K562 (cell line): Measurements from ENCODE around the gene ANO8. TPM values are rescaled to one million over a fixed set of nuclear protein-coding genes. Genes with fewer than 3 reads are reported as not detected.
A peak's percentile ranks its signal among the peaks of the same experiment; 100 is the strongest.

Source experiments
- polyA plus RNA-seq, 8 experiments: library from polyadenylated mRNA; depleted of rRNA in 4 of 8; stranded (reverse) in 5 of 8; unstranded in 3 of 8; fragments of >200 nt; fragmentation: Nextera tagmentation in 2 of 8; fragmentation: Illumina TruSeq in 1 of 8; extraction: Ambion mirVana in 2 of 8; extraction: Trizol in 1 of 8; gene quantifications; 2 replicates each; pipeline versions ENCODE4 v1.2.1 to v1.2.3, GENCODE V29; 2011 to 2014; ENCODE audit warnings: inconsistent platforms in 1 of 8, missing spikeins in 1 of 8
- total RNA-seq, 7 experiments: library from RNA; depleted of rRNA in 6 of 7; stranded (reverse); fragments of >200 nt in 6 of 7; fragmentation: Illumina TruSeq in 2 of 7; extraction: Trizol in 2 of 7; gene quantifications; 2 replicates each; pipeline versions ENCODE4 v1.2.1 to v1.2.3, GENCODE V29; 2011 to 2021; ENCODE audit warnings: low replicate concordance in 1 of 7
- TF ChIP-seq, protein P1 (sequence below): fragments of 200-800 bp; sonication (Bioruptor generic); IDR thresholded peaks from 2 replicates; pipeline ENCODE4 v1.6.1; 2016; ENCODE audit warnings: missing genetic modification characterization, missing compliant biosample characterization
- TF ChIP-seq, protein P2 (sequence below): IDR thresholded peaks from 3 replicates; pipeline ENCODE4 v1.6.1; 2011; ENCODE audit warnings: borderline replicate concordance, mild to moderate bottlenecking, moderate library complexity; ENCODE audit not compliant: insufficient read length; ENCODE audit errors: extremely low read depth

Gene ANO8
- total and polyA plus RNA-seq, 9 of the 15 experiments (the other 6 are each of a cell fraction or from before 2014, with no cell fraction given) = 0.07 to 7.6 (median 2.3) TPM; not detected in 1

DNA sequence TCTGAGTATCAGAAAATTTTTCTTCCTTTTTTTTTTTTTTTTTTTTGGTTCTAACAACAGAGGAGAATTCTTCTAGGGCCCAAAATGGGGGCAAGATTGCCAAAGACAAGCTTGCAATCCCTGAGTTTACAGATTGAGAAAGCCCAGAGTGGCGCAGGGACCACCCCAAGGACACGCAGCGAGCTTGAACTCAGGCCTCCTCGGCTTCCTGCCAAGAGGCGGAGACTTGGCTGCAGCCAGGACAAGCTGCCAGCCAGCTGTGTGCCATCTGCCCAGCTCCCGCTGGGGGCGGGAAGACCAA is 29.5 kb downstream of the ANO8 start (continued):
- TF ChIP-seq, protein P1, sequence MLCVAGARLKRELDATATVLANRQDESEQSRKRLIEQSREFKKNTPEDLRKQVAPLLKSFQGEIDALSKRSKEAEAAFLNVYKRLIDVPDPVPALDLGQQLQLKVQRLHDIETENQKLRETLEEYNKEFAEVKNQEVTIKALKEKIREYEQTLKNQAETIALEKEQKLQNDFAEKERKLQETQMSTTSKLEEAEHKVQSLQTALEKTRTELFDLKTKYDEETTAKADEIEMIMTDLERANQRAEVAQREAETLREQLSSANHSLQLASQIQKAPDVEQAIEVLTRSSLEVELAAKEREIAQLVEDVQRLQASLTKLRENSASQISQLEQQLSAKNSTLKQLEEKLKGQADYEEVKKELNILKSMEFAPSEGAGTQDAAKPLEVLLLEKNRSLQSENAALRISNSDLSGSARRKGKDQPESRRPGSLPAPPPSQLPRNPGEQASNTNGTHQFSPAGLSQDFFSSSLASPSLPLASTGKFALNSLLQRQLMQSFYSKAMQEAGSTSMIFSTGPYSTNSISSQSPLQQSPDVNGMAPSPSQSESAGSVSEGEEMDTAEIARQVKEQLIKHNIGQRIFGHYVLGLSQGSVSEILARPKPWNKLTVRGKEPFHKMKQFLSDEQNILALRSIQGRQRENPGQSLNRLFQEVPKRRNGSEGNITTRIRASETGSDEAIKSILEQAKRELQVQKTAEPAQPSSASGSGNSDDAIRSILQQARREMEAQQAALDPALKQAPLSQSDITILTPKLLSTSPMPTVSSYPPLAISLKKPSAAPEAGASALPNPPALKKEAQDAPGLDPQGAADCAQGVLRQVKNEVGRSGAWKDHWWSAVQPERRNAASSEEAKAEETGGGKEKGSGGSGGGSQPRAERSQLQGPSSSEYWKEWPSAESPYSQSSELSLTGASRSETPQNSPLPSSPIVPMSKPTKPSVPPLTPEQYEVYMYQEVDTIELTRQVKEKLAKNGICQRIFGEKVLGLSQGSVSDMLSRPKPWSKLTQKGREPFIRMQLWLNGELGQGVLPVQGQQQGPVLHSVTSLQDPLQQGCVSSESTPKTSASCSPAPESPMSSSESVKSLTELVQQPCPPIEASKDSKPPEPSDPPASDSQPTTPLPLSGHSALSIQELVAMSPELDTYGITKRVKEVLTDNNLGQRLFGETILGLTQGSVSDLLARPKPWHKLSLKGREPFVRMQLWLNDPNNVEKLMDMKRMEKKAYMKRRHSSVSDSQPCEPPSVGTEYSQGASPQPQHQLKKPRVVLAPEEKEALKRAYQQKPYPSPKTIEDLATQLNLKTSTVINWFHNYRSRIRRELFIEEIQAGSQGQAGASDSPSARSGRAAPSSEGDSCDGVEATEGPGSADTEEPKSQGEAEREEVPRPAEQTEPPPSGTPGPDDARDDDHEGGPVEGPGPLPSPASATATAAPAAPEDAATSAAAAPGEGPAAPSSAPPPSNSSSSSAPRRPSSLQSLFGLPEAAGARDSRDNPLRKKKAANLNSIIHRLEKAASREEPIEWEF (CRISPR knock-in tag) = peak; percentile 70; the same call in 1 of the 2 replicates
- TF ChIP-seq, protein P2, sequence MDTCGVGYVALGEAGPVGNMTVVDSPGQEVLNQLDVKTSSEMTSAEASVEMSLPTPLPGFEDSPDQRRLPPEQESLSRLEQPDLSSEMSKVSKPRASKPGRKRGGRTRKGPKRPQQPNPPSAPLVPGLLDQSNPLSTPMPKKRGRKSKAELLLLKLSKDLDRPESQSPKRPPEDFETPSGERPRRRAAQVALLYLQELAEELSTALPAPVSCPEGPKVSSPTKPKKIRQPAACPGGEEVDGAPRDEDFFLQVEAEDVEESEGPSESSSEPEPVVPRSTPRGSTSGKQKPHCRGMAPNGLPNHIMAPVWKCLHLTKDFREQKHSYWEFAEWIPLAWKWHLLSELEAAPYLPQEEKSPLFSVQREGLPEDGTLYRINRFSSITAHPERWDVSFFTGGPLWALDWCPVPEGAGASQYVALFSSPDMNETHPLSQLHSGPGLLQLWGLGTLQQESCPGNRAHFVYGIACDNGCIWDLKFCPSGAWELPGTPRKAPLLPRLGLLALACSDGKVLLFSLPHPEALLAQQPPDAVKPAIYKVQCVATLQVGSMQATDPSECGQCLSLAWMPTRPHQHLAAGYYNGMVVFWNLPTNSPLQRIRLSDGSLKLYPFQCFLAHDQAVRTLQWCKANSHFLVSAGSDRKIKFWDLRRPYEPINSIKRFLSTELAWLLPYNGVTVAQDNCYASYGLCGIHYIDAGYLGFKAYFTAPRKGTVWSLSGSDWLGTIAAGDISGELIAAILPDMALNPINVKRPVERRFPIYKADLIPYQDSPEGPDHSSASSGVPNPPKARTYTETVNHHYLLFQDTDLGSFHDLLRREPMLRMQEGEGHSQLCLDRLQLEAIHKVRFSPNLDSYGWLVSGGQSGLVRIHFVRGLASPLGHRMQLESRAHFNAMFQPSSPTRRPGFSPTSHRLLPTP = no peak
- TF ChIP-seq, all 486 proteins: peak for 13
